Measurements from ENCODE around the gene TRIM31. TPM values are rescaled to one million over a fixed set of nuclear protein-coding genes. Genes with fewer than 3 reads are reported as not detected.

Gene TRIM31
- polyA plus RNA-seq, 1 donor from 2014 or later, result not detected

GRCh38 chr6:30104661-30105060, 8.2 kb downstream of the TRIM31 start:
- H3K27me3 ChIP-seq (ENCODE audit: insufficient read depth, low read depth, low read length), result peaks cover 69% of the 10 kb centered on the region

GRCh38 chr6:30103872-30104179, 9.1 kb downstream of the TRIM31 start:
- no peak overlapping the region for H3K4me3 ChIP-seq (ENCODE audit: low read length)
- no peak overlapping the region for H3K27ac ChIP-seq (ENCODE audit: low read length)
- H3K4me2 ChIP-seq (ENCODE audit: low read length), result no peak overlapping the region
- H3K9me3 ChIP-seq (ENCODE audit: low read length), result no peaks in the 10 kb centered on the region
- H3K36me3 ChIP-seq (ENCODE audit: insufficient read depth, low read length), result no peaks in the 10 kb centered on the region
- TF ChIP-seq EP300 (conservative IDR thresholded peaks at IDR 0.05; ENCODE audit: poor library complexity, severe bottlenecking) (no peak), EZH2 (IDR thresholded peaks at IDR 0.05; ENCODE audit: borderline replicate concordance, insufficient read depth, low read length, poor library complexity, severe bottlenecking) (no peak), MXI1 (conservative IDR thresholded peaks at IDR 0.05; ENCODE audit: poor library complexity, severe bottlenecking) (no peak), RAD21 (conservative IDR thresholded peaks at IDR 0.05) (no peak), TAF1 (IDR thresholded peaks at IDR 0.05; ENCODE audit: low read depth) (no peak), REST (IDR thresholded peaks at IDR 0.05; ENCODE audit: borderline replicate concordance) (no peak), POLR2AphosphoS5 (IDR thresholded peaks at IDR 0.05) (no peak), SMC3 (conservative IDR thresholded peaks at IDR 0.05; ENCODE audit: poor library complexity) (no peak)
- TF ChIP-seq, protein P1, sequence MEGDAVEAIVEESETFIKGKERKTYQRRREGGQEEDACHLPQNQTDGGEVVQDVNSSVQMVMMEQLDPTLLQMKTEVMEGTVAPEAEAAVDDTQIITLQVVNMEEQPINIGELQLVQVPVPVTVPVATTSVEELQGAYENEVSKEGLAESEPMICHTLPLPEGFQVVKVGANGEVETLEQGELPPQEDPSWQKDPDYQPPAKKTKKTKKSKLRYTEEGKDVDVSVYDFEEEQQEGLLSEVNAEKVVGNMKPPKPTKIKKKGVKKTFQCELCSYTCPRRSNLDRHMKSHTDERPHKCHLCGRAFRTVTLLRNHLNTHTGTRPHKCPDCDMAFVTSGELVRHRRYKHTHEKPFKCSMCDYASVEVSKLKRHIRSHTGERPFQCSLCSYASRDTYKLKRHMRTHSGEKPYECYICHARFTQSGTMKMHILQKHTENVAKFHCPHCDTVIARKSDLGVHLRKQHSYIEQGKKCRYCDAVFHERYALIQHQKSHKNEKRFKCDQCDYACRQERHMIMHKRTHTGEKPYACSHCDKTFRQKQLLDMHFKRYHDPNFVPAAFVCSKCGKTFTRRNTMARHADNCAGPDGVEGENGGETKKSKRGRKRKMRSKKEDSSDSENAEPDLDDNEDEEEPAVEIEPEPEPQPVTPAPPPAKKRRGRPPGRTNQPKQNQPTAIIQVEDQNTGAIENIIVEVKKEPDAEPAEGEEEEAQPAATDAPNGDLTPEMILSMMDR (IDR thresholded peaks at IDR 0.05; ENCODE audit: poor library complexity, severe bottlenecking), result no peak
- H3K9me2 ChIP-seq (ENCODE audit: insufficient read depth, low read length), result no peaks in the 10 kb centered on the region
- peaks cover 75% of the 10 kb centered on the region for H3K27me3 ChIP-seq (ENCODE audit: insufficient read depth, low read depth, low read length)
- no peaks in the 10 kb centered on the region for H4K20me1 ChIP-seq (ENCODE audit: insufficient read depth)
- no peak overlapping the region for H2AFZ ChIP-seq (ENCODE audit: low read depth, low read length)
- H3K79me2 ChIP-seq (replicated peaks; ENCODE audit: insufficient read depth, low read length), result no peaks in the 10 kb centered on the region
- H3K9ac ChIP-seq (ENCODE audit: low read length), result no peak overlapping the region
- no peaks in the 10 kb centered on the region for H3F3A ChIP-seq (ENCODE audit: insufficient read depth, low read length, poor library complexity, severe bottlenecking)

More at GRCh38 chr6:30104661-30105060, 8.2 kb downstream of the TRIM31 start:
- Histone ChIP-seq H3K9me3 (ENCODE audit: low read length) (no peaks in the 10 kb centered on the region), H3F3A (ENCODE audit: insufficient read depth, low read length, poor library complexity, severe bottlenecking) (no peaks in the 10 kb centered on the region), H3K27ac (ENCODE audit: low read length) (no peak overlapping the region), H4K20me1 (ENCODE audit: insufficient read depth) (no peaks in the 10 kb centered on the region), H2AFZ (ENCODE audit: low read depth, low read length) (no peak overlapping the region), H3K9ac (ENCODE audit: low read length) (no peak overlapping the region), H3K9me2 (ENCODE audit: insufficient read depth, low read length) (no peaks in the 10 kb centered on the region), H3K4me2 (ENCODE audit: low read length) (no peak overlapping the region), H3K79me2 (replicated peaks; ENCODE audit: insufficient read depth, low read length) (no peaks in the 10 kb centered on the region), H3K4me3 (ENCODE audit: low read length) (no peak overlapping the region), H3K36me3 (ENCODE audit: insufficient read depth, low read length) (no peaks in the 10 kb centered on the region)
- TF ChIP-seq REST (IDR thresholded peaks at IDR 0.05; ENCODE audit: borderline replicate concordance) (no peak), RAD21 (conservative IDR thresholded peaks at IDR 0.05) (no peak), EZH2 (IDR thresholded peaks at IDR 0.05; ENCODE audit: borderline replicate concordance, insufficient read depth, low read length, poor library complexity, severe bottlenecking) (no peak), TAF1 (IDR thresholded peaks at IDR 0.05; ENCODE audit: low read depth) (no peak), POLR2AphosphoS5 (IDR thresholded peaks at IDR 0.05) (no peak), SMC3 (conservative IDR thresholded peaks at IDR 0.05; ENCODE audit: poor library complexity) (no peak), MXI1 (conservative IDR thresholded peaks at IDR 0.05; ENCODE audit: poor library complexity, severe bottlenecking) (no peak), EP300 (conservative IDR thresholded peaks at IDR 0.05; ENCODE audit: poor library complexity, severe bottlenecking) (no peak)
- TF ChIP-seq, protein P1 (IDR thresholded peaks at IDR 0.05; ENCODE audit: poor library complexity, severe bottlenecking), result no peak

Measured in neural cell (in vitro differentiated cells).